ENCODE results near the gene SMAD4. TPM values are rescaled to one million over a fixed set of nuclear protein-coding genes. Genes with fewer than 3 reads are reported as not detected.

SMAD4 gene
- polyA plus RNA-seq, 1 donor (not counting 4 experiments of a cell fraction or from before 2014, with no cell fraction given): 68.2 TPM

DNA sequence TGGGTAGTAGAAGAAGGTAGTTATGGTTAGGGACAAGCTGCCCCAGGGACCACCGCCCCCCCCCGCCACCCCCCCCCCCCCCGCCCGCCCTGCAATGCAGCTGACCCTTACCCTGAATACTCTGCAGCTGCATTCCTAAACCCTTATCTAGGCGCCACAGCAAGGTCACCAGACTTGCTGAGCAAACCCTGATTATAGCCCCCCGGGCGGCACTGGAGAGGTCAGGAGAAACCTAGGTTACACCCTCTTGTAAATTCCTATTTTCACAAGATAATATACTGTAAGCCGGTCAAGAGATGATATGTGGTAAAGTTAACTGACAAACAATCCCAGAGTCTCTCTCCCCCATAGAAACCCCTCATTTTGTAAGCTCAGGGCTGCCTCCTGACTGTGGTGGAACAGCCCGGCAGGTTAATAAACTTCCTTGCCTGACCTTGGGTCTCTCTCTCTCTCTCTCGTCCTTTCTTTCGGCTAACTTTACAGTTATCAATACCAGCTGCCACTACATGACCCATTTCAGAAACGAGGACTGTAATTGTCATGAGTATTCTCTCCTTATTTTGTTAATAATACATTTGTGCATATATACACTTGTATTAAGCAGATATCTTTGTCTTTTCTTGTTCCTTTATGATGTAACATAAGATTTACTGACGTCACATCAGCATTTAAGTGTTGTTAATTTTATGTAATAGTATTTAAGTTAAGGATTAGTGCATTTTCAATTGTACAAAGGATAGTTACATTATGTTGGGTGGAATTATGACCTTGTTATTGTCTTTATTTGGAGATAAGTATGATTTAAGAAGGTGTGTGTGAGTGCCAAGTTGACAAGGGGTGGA lies 22.8 kb upstream of the SMAD4 start:
- Histone ChIP-seq H3K4me3 (ENCODE audit: control insufficient read depth in 2 of 3, extremely low read depth in 1 of 3, insufficient read depth in 2 of 3, low read depth in 1 of 3, low read length in 3 of 3) (no peak overlapping the region), H3K36me3 (ENCODE audit: control insufficient read depth in 2 of 2, extremely low read depth in 1 of 2, insufficient read depth in 2 of 2, low read length in 2 of 2) (no peaks in the 10 kb centered on the region), H3K4me2 (ENCODE audit: control insufficient read depth, extremely low read depth, insufficient read depth, low read depth, low read length) (no peak overlapping the region), H4K20me1 (ENCODE audit: control insufficient read depth, extremely low read depth, insufficient read depth, low read length) (no peaks in the 10 kb centered on the region), H3K4me1 (ENCODE audit: control insufficient read depth, extremely low read depth, insufficient read depth, low read length) (peaks cover 3% of the 10 kb centered on the region), H3K27ac (ENCODE audit: control insufficient read depth, insufficient read depth, low read length) (no peak overlapping the region), H3K9ac (ENCODE audit: control insufficient read depth, extremely low read depth, insufficient read depth, low read length) (no peak overlapping the region), H2AFZ (ENCODE audit: control insufficient read depth, low read length) (no peak overlapping the region), H3K27me3 (ENCODE audit: control insufficient read depth, extremely low read depth, insufficient read depth, low read length) (no peaks in the 10 kb centered on the region), H3K9me1 (ENCODE audit: control insufficient read depth, extremely low read depth, insufficient read depth, low read length) (no peaks in the 10 kb centered on the region), H3K79me2 (ENCODE audit: control insufficient read depth, insufficient read depth, low read length) (no peaks in the 10 kb centered on the region), H3K9me3 (ENCODE audit: control insufficient read depth, low read depth, low read length) (no peaks in the 10 kb centered on the region)
- TF ChIP-seq, protein P1, sequence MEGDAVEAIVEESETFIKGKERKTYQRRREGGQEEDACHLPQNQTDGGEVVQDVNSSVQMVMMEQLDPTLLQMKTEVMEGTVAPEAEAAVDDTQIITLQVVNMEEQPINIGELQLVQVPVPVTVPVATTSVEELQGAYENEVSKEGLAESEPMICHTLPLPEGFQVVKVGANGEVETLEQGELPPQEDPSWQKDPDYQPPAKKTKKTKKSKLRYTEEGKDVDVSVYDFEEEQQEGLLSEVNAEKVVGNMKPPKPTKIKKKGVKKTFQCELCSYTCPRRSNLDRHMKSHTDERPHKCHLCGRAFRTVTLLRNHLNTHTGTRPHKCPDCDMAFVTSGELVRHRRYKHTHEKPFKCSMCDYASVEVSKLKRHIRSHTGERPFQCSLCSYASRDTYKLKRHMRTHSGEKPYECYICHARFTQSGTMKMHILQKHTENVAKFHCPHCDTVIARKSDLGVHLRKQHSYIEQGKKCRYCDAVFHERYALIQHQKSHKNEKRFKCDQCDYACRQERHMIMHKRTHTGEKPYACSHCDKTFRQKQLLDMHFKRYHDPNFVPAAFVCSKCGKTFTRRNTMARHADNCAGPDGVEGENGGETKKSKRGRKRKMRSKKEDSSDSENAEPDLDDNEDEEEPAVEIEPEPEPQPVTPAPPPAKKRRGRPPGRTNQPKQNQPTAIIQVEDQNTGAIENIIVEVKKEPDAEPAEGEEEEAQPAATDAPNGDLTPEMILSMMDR (optimal IDR thresholded peaks at IDR 0.05 in 1 of 3, IDR thresholded peaks at IDR 0.05 in 1 of 3, conservative IDR thresholded peaks at IDR 0.05 in 1 of 3; ENCODE audit: extremely low read depth in 1 of 3, insufficient read depth in 2 of 3, low read length in 3 of 3): no peak
- no peak for TF ChIP-seq EZH2 (IDR thresholded peaks at IDR 0.05; ENCODE audit: low read length)
- FAIRE-seq: no peak
- DNase-seq (ENCODE audit: low read depth, low spot score): no peak
- dilution Hi-C loops (cut with MboI; ENCODE audit: extremely low pct_ligation_motif_present, low sequenced_read_pairs): no loop called here

DNA sequence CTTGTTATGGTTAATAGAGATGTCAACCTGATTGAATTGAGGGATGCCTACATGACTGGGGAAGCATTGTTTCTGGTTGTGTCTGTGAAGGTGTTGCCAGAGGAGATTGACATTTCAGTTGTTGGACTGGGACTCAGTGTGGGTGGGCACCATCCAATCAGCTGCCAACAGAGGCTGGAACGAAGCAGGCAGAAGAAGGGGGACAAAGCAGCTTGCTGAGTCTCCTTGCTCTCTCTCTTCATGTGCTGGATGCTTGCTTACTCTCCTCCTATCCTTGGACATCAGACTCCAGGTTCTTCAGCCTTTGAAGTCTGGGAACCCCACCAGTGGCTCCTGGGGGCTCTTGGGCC lies 22.2 kb upstream of the SMAD4 start:
- Histone ChIP-seq H3K4me1 (ENCODE audit: control insufficient read depth, extremely low read depth, insufficient read depth, low read length) (peaks cover 3% of the 10 kb centered on the region), H3K27me3 (ENCODE audit: control insufficient read depth, extremely low read depth, insufficient read depth, low read length) (no peaks in the 10 kb centered on the region), H3K9ac (ENCODE audit: control insufficient read depth, extremely low read depth, insufficient read depth, low read length) (no peak overlapping the region), H3K9me3 (ENCODE audit: control insufficient read depth, low read depth, low read length) (no peaks in the 10 kb centered on the region), H3K79me2 (ENCODE audit: control insufficient read depth, insufficient read depth, low read length) (no peaks in the 10 kb centered on the region), H3K9me1 (ENCODE audit: control insufficient read depth, extremely low read depth, insufficient read depth, low read length) (no peaks in the 10 kb centered on the region), H3K36me3 (ENCODE audit: control insufficient read depth in 2 of 2, extremely low read depth in 1 of 2, insufficient read depth in 2 of 2, low read length in 2 of 2) (no peaks in the 10 kb centered on the region), H3K4me3 (ENCODE audit: control insufficient read depth in 2 of 3, extremely low read depth in 1 of 3, insufficient read depth in 2 of 3, low read depth in 1 of 3, low read length in 3 of 3) (no peak overlapping the region), H4K20me1 (ENCODE audit: control insufficient read depth, extremely low read depth, insufficient read depth, low read length) (no peaks in the 10 kb centered on the region), H3K4me2 (ENCODE audit: control insufficient read depth, extremely low read depth, insufficient read depth, low read depth, low read length) (no peak overlapping the region), H2AFZ (ENCODE audit: control insufficient read depth, low read length) (no peak overlapping the region), H3K27ac (ENCODE audit: control insufficient read depth, insufficient read depth, low read length) (no peak overlapping the region)
- DNase-seq (ENCODE audit: low read depth, low spot score): no peak
- no peak for FAIRE-seq
- dilution Hi-C loops (cut with MboI; ENCODE audit: extremely low pct_ligation_motif_present, low sequenced_read_pairs): no loop called here
- TF ChIP-seq EZH2 (IDR thresholded peaks at IDR 0.05; ENCODE audit: low read length): no peak
- TF ChIP-seq, protein P1 (optimal IDR thresholded peaks at IDR 0.05 in 1 of 3, IDR thresholded peaks at IDR 0.05 in 1 of 3, conservative IDR thresholded peaks at IDR 0.05 in 1 of 3; ENCODE audit: extremely low read depth in 1 of 3, insufficient read depth in 2 of 3, low read length in 3 of 3): no peak
